Tibial nerve (tissue), 4 donors: ENCODE results near the gene PLXNA4.

Experiments
- EP300 ChIP-seq, 2 donors: sonication (generic); formaldehyde crosslinking; IDR thresholded peaks; one replicate each; pipeline ENCODE4 v1.6.1; 2017; ENCODE audit warnings: antibody characterized with exemption in 2 of 2, mild to moderate bottlenecking in 1 of 2
- POLR2A ChIP-seq, 2 donors: fragments of 450-650 bp; IDR thresholded peaks; one replicate each; pipeline ENCODE4 v1.6.1; 2017; ENCODE audit warnings: antibody characterized with exemption in 2 of 2, mild to moderate bottlenecking in 2 of 2, moderate library complexity in 2 of 2
- TF ChIP-seq, protein P1 (sequence below), 5 experiments: fragments of 200-600 bp in 3 of 5; fragments of 450-650 bp in 2 of 5; sonication (generic) in 3 of 5; IDR thresholded peaks; one replicate each; pipeline ENCODE4 v1.5.1; 2016 to 2019; ENCODE audit warnings: antibody characterized with exemption in 5 of 5, mild to moderate bottlenecking in 3 of 5, moderate library complexity in 2 of 5

- TF ChIP-seq, protein P1, sequence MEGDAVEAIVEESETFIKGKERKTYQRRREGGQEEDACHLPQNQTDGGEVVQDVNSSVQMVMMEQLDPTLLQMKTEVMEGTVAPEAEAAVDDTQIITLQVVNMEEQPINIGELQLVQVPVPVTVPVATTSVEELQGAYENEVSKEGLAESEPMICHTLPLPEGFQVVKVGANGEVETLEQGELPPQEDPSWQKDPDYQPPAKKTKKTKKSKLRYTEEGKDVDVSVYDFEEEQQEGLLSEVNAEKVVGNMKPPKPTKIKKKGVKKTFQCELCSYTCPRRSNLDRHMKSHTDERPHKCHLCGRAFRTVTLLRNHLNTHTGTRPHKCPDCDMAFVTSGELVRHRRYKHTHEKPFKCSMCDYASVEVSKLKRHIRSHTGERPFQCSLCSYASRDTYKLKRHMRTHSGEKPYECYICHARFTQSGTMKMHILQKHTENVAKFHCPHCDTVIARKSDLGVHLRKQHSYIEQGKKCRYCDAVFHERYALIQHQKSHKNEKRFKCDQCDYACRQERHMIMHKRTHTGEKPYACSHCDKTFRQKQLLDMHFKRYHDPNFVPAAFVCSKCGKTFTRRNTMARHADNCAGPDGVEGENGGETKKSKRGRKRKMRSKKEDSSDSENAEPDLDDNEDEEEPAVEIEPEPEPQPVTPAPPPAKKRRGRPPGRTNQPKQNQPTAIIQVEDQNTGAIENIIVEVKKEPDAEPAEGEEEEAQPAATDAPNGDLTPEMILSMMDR (IDR thresholded peaks at IDR 0.05): no peak
- TF ChIP-seq POLR2A (IDR thresholded peaks at IDR 0.05): no peak
- TF ChIP-seq EP300 (IDR thresholded peaks at IDR 0.05): no peak
Observed at GRCh38 chr7:132286836-132287235, 289.4 kb downstream of the PLXNA4 start.
